AG10803 (cell line): ENCODE results near the gene ASCC3.

Experiments
- DNase-seq: peaks from one replicate; pipeline ENCODE4 v3.0.0; 2010; ENCODE audit warnings: low read depth
- H3K4me3 ChIP-seq: 2 replicates; pipeline ENCODE4 v1.5.1; 2011; ENCODE audit warnings: mild to moderate bottlenecking, low read length, control low read depth
- TF ChIP-seq, protein P1 (sequence below): conservative IDR thresholded peaks from 2 replicates; pipeline ENCODE4 v1.5.1; 2011; ENCODE audit warnings: mild to moderate bottlenecking, low read length, control low read depth, inconsistent platforms

ASCC3 gene

GRCh38 chr6:100883347-100883746, 2.2 kb upstream of the ASCC3 start:
- TF ChIP-seq, protein P1, sequence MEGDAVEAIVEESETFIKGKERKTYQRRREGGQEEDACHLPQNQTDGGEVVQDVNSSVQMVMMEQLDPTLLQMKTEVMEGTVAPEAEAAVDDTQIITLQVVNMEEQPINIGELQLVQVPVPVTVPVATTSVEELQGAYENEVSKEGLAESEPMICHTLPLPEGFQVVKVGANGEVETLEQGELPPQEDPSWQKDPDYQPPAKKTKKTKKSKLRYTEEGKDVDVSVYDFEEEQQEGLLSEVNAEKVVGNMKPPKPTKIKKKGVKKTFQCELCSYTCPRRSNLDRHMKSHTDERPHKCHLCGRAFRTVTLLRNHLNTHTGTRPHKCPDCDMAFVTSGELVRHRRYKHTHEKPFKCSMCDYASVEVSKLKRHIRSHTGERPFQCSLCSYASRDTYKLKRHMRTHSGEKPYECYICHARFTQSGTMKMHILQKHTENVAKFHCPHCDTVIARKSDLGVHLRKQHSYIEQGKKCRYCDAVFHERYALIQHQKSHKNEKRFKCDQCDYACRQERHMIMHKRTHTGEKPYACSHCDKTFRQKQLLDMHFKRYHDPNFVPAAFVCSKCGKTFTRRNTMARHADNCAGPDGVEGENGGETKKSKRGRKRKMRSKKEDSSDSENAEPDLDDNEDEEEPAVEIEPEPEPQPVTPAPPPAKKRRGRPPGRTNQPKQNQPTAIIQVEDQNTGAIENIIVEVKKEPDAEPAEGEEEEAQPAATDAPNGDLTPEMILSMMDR: no peak
- no peak for DNase-seq

GRCh38 chr6:100881707-100882040, 545 bp upstream of the ASCC3 start:
- peak overlapping the region; percentile 93 for H3K4me3 ChIP-seq
- peak; percentile 9 for DNase-seq
- TF ChIP-seq, protein P1: no peak

More at GRCh38 chr6:100883347-100883746, 2.2 kb upstream of the ASCC3 start:
- no peak overlapping the region for H3K4me3 ChIP-seq

GRCh38 chr6:100880149-100880852, 828 bp downstream of the ASCC3 start:
- TF ChIP-seq, protein P1: no peak
- H3K4me3 ChIP-seq: peak overlapping the region; percentile 93
- peak; percentile 20 for DNase-seq

DNA sequence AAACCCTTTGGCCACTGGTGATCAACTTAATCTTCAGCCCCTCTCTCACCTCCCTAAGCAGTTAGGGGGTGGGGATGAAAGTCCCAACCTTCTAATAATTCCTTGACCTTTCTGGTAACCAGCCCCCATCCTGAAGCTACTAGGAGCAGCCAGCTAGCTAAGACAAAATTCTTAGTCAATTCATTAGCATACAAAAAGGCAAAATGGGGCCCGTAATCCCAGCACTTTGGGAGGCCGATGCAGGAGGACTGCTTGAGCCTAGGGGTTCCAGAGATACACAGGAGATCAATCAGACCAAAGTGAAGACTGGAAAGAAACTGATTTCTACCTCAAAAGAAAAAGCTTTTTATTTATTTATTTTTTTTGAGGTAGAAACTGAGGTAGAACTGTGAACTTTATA, 1.8 kb downstream of the ASCC3 start:
- no peak for DNase-seq
- no peak overlapping the region for H3K4me3 ChIP-seq
- TF ChIP-seq, protein P1: no peak

GRCh38 chr6:100877851-100878250, 3.3 kb downstream of the ASCC3 start:
- TF ChIP-seq, protein P1: no peak
- DNase-seq: no peak
- H3K4me3 ChIP-seq: no peak overlapping the region

GRCh38 chr6:100876251-100876650, 4.9 kb downstream of the ASCC3 start:
- no peak overlapping the region for H3K4me3 ChIP-seq
- TF ChIP-seq, protein P1: no peak
- no peak for DNase-seq

GRCh38 chr6:100865525-100865924, 15.6 kb downstream of the ASCC3 start:
- DNase-seq: no peak
- H3K4me3 ChIP-seq: no peak overlapping the region
- TF ChIP-seq, protein P1: no peak
